Thyroid gland (tissue), 4 donors: Measurements from ENCODE around the gene STPG3.

Source experiments
- POLR2A ChIP-seq, 2 donors: fragments of 450-650 bp; IDR thresholded peaks; one replicate each; pipeline ENCODE4 v1.6.1; 2017; ENCODE audit warnings: antibody characterized with exemption in 2 of 2, mild to moderate bottlenecking in 2 of 2, moderate library complexity in 1 of 2
- TF ChIP-seq, protein P1 (sequence below), 6 experiments: fragments of 200-600 bp in 3 of 6; fragments of 450-650 bp in 3 of 6; sonication (generic) in 3 of 6; IDR thresholded peaks; one replicate each; pipeline ENCODE4 v1.5.1; 2016 to 2019; ENCODE audit warnings: antibody characterized with exemption in 6 of 6, mild to moderate bottlenecking in 2 of 6, inconsistent platforms in 1 of 6, moderate library complexity in 1 of 6

DNA sequence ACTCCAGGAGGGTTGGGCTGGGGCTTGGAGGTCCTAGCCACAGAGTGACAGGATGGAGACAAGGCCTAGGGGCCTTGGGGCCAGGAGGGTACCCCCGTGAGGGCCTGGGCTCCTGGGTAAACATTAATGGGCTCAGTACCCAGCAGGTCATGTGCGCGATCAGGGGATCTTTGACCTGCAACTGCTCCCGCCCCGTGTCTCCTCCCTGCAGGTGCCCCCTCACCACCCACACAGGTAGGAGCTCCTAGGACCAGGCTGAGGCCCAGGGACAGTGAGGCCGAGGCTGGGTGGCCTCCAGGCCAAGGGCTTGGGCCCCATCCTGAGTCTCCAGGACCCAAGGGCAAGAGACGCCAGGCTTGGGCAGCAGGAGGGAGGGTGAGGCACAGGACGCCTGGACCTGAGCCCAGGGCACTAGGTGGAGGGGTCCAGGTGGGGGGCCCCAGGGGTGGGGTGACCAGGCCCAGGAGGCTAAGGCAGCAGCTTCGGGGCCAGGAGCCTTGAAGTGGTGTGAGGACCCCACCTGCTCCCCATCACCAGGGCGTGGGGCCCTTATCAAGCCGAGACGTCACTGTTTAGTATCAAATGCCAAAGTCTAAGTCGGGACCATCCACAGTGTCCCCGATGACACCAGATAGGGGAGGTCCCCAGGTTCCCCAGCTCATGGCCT is 20.2 kb upstream of the STPG3 start, which contains the start of gene SLC34A3:
- TF ChIP-seq, protein P1, sequence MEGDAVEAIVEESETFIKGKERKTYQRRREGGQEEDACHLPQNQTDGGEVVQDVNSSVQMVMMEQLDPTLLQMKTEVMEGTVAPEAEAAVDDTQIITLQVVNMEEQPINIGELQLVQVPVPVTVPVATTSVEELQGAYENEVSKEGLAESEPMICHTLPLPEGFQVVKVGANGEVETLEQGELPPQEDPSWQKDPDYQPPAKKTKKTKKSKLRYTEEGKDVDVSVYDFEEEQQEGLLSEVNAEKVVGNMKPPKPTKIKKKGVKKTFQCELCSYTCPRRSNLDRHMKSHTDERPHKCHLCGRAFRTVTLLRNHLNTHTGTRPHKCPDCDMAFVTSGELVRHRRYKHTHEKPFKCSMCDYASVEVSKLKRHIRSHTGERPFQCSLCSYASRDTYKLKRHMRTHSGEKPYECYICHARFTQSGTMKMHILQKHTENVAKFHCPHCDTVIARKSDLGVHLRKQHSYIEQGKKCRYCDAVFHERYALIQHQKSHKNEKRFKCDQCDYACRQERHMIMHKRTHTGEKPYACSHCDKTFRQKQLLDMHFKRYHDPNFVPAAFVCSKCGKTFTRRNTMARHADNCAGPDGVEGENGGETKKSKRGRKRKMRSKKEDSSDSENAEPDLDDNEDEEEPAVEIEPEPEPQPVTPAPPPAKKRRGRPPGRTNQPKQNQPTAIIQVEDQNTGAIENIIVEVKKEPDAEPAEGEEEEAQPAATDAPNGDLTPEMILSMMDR (IDR thresholded peaks at IDR 0.05): no peak
- TF ChIP-seq POLR2A (IDR thresholded peaks at IDR 0.05): no peak
